HCT116 (cell line): Measurements from ENCODE around the gene MAGEA4. TPM values are rescaled to one million over a fixed set of nuclear protein-coding genes. Genes with fewer than 3 reads are reported as not detected.

Source experiments
- ATAC-seq: fragments of 200-7000 bp; cut with Tn5 transposase; 2 replicates; pipeline ENCODE4 v1.9.1; 2020; ENCODE audit warnings: mild to moderate bottlenecking, moderate library complexity
- BruUV-seq: library from RNA; stranded (reverse); fragments of 400-500 nt; replicated peaks from 2 replicates; lab custom pipeline; 2021; lab: Mats Ljungman, UMichigan
- CTCF ChIA-PET: fragments of 300-600 bp; sonication (Branson Sonifier 250); formaldehyde crosslinking; loops from one replicate; lab custom pipeline; 2021; ENCODE audit warnings: antibody characterized with exemption; lab: Charles Lee
- POLR2A ChIA-PET: fragments of 300-600, 350-600 bp; sonication (Branson Sonifier 250); formaldehyde crosslinking; loops from one replicate; lab custom pipeline; 2021; ENCODE audit warnings: antibody characterized with exemption; lab: Charles Lee
- RAD21 ChIA-PET, 2 experiments: fragments of 300-600 bp; sonication (Branson Sonifier 250); formaldehyde crosslinking; loops; one replicate each; lab custom pipeline; 2023; ENCODE audit warnings: low total read pairs in 2 of 2; ENCODE audit not compliant: uncharacterized antibody in 2 of 2, unreplicated experiment in 2 of 2, low non-redundant PET in 1 of 2; lab: Charles Lee
- DNase-seq: peaks from one replicate; pipeline ENCODE4 v3.0.0-alpha.2; 2010; ENCODE audit warnings: low read depth, low spot score
- H2AFZ ChIP-seq: fragments of 200-600 bp; shearing (Covaris generic), sonication (generic); 2 replicates; pipeline ENCODE4 v1.6.1; 2017; ENCODE audit warnings: low read depth, mixed run types, mixed read lengths, antibody characterized with exemption, low read length; ENCODE audit not compliant: poor library complexity, severe bottlenecking
- H3K27ac ChIP-seq: 2 replicates; pipeline ENCODE4 v1.5.1; 2012; ENCODE audit warnings: low read depth, low read length
- H3K27me3 ChIP-seq: fragments of 200-600 bp; sonication (generic); 2 replicates; pipeline ENCODE4 v1.6.1; 2016; ENCODE audit warnings: mixed run types, low read length, mixed read lengths; ENCODE audit not compliant: insufficient read depth
- H3K36me3 ChIP-seq, 2 experiments: fragments of 200-500 bp in 1 of 2; fragments of 200-600 bp in 1 of 2; sonication (Bioruptor generic) in 1 of 2; sonication (generic) in 1 of 2; 2 replicates each; pipeline versions ENCODE4 v1.5.1 to v1.6.1; 2014 to 2016; ENCODE audit warnings: low read length in 2 of 2, inconsistent platforms in 1 of 2, mixed read lengths in 1 of 2, mixed run types in 1 of 2; ENCODE audit not compliant: insufficient read depth in 2 of 2, control insufficient read depth in 1 of 2
- H3K4me1 ChIP-seq, 2 experiments: fragments of 200-600 bp in 1 of 2; sonication (generic) in 1 of 2; 2 replicates each; pipeline versions ENCODE4 v1.5.1 to v1.6.1; 2012 to 2017; ENCODE audit warnings: low read length in 2 of 2, inconsistent platforms in 1 of 2, mild to moderate bottlenecking in 1 of 2, mixed read lengths in 1 of 2, mixed run types in 1 of 2, moderate library complexity in 1 of 2; ENCODE audit not compliant: insufficient read depth in 2 of 2, control insufficient read depth in 1 of 2
- H3K4me2 ChIP-seq: fragments of 200-600 bp; sonication (generic); 2 replicates; pipeline ENCODE4 v1.6.1; 2017; ENCODE audit warnings: mixed run types, low read length, mixed read lengths
- H3K4me3 ChIP-seq, 2 experiments: fragments of 200-600 bp in 1 of 2; sonication (generic) in 1 of 2; replicated peaks in 1 of 2; 2 replicates each; pipeline ENCODE4 v1.5.1; 2011 to 2016; ENCODE audit warnings: low read length in 2 of 2, control low read depth in 1 of 2, low read depth in 1 of 2, mild to moderate bottlenecking in 1 of 2, mixed read lengths in 1 of 2, mixed run types in 1 of 2
- H3K79me2 ChIP-seq: fragments of 200-600 bp; sonication (generic); 2 replicates; pipeline ENCODE4 v1.6.1; 2017; ENCODE audit warnings: mild to moderate bottlenecking, mixed run types, low read length, moderate library complexity, mixed read lengths; ENCODE audit not compliant: insufficient read depth
- H3K9ac ChIP-seq: fragments of 200-600 bp; sonication (generic); 2 replicates; pipeline ENCODE4 v1.6.1; 2016; ENCODE audit warnings: low read length, mixed read lengths
- H3K9me2 ChIP-seq: fragments of 200-600 bp; sonication (generic), shearing (Covaris generic); 2 replicates; pipeline ENCODE4 v1.6.1; 2017; ENCODE audit warnings: mixed run types, mild to moderate bottlenecking, moderate library complexity; ENCODE audit not compliant: insufficient read depth
- H3K9me3 ChIP-seq, 2 experiments: fragments of 200-500 bp in 1 of 2; fragments of 200-600 bp in 1 of 2; sonication (Bioruptor generic) in 1 of 2; sonication (generic) in 1 of 2; 2 replicates each; pipeline ENCODE4 v1.6.1; 2014 to 2017; ENCODE audit warnings: low read length in 2 of 2, mixed read lengths in 2 of 2, inconsistent platforms in 1 of 2, low read depth in 1 of 2, mild to moderate bottlenecking in 1 of 2, mixed run types in 1 of 2, moderate library complexity in 1 of 2; ENCODE audit not compliant: control insufficient read depth in 1 of 2, insufficient read depth in 1 of 2
- H4K20me1 ChIP-seq: fragments of 200-600 bp; sonication (generic), shearing (Covaris generic); 2 replicates; pipeline ENCODE4 v1.6.1; 2017; ENCODE audit warnings: mixed run types, mild to moderate bottlenecking, moderate library complexity; ENCODE audit not compliant: insufficient read depth
- CBX3 ChIP-seq: IDR thresholded peaks from 2 replicates; pipeline ENCODE4 v1.6.1; 2012; ENCODE audit warnings: low read depth
- CEBPB ChIP-seq: IDR thresholded peaks from 2 replicates; pipeline ENCODE4 v1.6.1; 2012; ENCODE audit warnings: low read depth
- EGR1 ChIP-seq: IDR thresholded peaks from 2 replicates; pipeline ENCODE4 v1.6.1; 2012; ENCODE audit warnings: low read depth
- ELF1 ChIP-seq: IDR thresholded peaks from 2 replicates; pipeline ENCODE4 v1.6.1; 2012; ENCODE audit warnings: low read depth, borderline replicate concordance
- EZH2 ChIP-seq: fragments of 200-600 bp; sonication (generic); IDR thresholded peaks from 2 replicates; pipeline ENCODE4 v1.6.1; 2017; ENCODE audit warnings: antibody characterized with exemption, mixed run types
- EZH2phosphoT487 ChIP-seq: fragments of 200-600 bp; IDR thresholded peaks from 2 replicates; pipeline ENCODE4 v1.6.1; 2018; ENCODE audit warnings: antibody characterized with exemption, borderline replicate concordance
- FOSL1 ChIP-seq: IDR thresholded peaks from 2 replicates; pipeline ENCODE4 v1.6.1; 2012; ENCODE audit warnings: low read depth
- JUND ChIP-seq: IDR thresholded peaks from 2 replicates; pipeline ENCODE4 v1.6.1; 2012
- POLR2AphosphoS5 ChIP-seq: IDR thresholded peaks from 2 replicates; pipeline ENCODE4 v1.6.1; 2011; ENCODE audit warnings: mild to moderate bottlenecking, low read depth, low read length, moderate library complexity
- RAD21 ChIP-seq: IDR thresholded peaks from 2 replicates; pipeline ENCODE4 v1.6.1; 2012; ENCODE audit warnings: low read depth, mild to moderate bottlenecking
- SIN3A ChIP-seq: IDR thresholded peaks from 2 replicates; pipeline ENCODE4 v1.6.1; 2012; ENCODE audit warnings: low read depth
- SP1 ChIP-seq: IDR thresholded peaks from 2 replicates; pipeline ENCODE4 v1.6.1; 2012; ENCODE audit warnings: low read depth
- SRF ChIP-seq: IDR thresholded peaks from 2 replicates; pipeline ENCODE4 v1.6.1; 2012; ENCODE audit warnings: low read depth
- YY1 ChIP-seq: IDR thresholded peaks from 2 replicates; pipeline ENCODE4 v1.6.1; 2011; ENCODE audit warnings: low read length, low read depth, moderate library complexity, mild to moderate bottlenecking; ENCODE audit not compliant: insufficient replicate concordance; ENCODE audit errors: extremely low read depth
- ZBTB33 ChIP-seq: IDR thresholded peaks from 2 replicates; pipeline ENCODE4 v1.6.1; 2011; ENCODE audit warnings: mild to moderate bottlenecking, low read length, moderate library complexity; ENCODE audit not compliant: insufficient replicate concordance; ENCODE audit errors: extremely low read depth
- ZFX ChIP-seq: fragments of 450-650 bp; IDR thresholded peaks from 2 replicates; pipeline ENCODE4 v1.6.1; 2017
- ZNF274 ChIP-seq: fragments of 200-500 bp; sonication (Bioruptor generic); IDR thresholded peaks from 2 replicates; pipeline ENCODE4 v1.6.1; 2014; ENCODE audit warnings: mild to moderate bottlenecking, low read depth, low read length, inconsistent platforms
- intact Hi-C: fragments of 100-400 bp; cut with micrococcal nuclease; formaldehyde crosslinking; loops from 2 replicates; pipeline ENCODE4 v1.10.0; 2022
- total RNA-seq: library from RNA; stranded (reverse); gene quantifications from one replicate; pipeline ENCODE4 v1.2.1, GENCODE V29; 2021; ENCODE audit not compliant: unreplicated experiment
- TF ChIP-seq, protein P1 (sequence below): IDR thresholded peaks from 2 replicates; pipeline ENCODE4 v1.6.1; 2012; ENCODE audit warnings: low read depth
- TF ChIP-seq, protein P2 (sequence below): IDR thresholded peaks from 2 replicates; pipeline ENCODE4 v1.6.1; 2012
- TF ChIP-seq, protein P3 (sequence below): IDR thresholded peaks from 2 replicates; pipeline ENCODE4 v1.6.1; 2012

Gene MAGEA4
- total RNA-seq, 1 experiment from 2014 or later, result not detected

GRCh38 chrX:151921866-151922265 lies 9.2 kb downstream of the MAGEA4 start:
- POLR2A ChIA-PET, result no interaction called here
- no TSS peak for BruUV-seq
- intact Hi-C loops, result no loop called here
- no peak overlapping the region for H3K4me3 ChIP-seq
- CTCF ChIA-PET, result no interaction called here
- TF ChIP-seq SRF, result no peak
- TF ChIP-seq JUND, result no peak
- no peak for TF ChIP-seq ZNF274
- no peak for TF ChIP-seq ZFX
- no peak for TF ChIP-seq POLR2AphosphoS5
- no peak for TF ChIP-seq CEBPB
- TF ChIP-seq, protein P1, sequence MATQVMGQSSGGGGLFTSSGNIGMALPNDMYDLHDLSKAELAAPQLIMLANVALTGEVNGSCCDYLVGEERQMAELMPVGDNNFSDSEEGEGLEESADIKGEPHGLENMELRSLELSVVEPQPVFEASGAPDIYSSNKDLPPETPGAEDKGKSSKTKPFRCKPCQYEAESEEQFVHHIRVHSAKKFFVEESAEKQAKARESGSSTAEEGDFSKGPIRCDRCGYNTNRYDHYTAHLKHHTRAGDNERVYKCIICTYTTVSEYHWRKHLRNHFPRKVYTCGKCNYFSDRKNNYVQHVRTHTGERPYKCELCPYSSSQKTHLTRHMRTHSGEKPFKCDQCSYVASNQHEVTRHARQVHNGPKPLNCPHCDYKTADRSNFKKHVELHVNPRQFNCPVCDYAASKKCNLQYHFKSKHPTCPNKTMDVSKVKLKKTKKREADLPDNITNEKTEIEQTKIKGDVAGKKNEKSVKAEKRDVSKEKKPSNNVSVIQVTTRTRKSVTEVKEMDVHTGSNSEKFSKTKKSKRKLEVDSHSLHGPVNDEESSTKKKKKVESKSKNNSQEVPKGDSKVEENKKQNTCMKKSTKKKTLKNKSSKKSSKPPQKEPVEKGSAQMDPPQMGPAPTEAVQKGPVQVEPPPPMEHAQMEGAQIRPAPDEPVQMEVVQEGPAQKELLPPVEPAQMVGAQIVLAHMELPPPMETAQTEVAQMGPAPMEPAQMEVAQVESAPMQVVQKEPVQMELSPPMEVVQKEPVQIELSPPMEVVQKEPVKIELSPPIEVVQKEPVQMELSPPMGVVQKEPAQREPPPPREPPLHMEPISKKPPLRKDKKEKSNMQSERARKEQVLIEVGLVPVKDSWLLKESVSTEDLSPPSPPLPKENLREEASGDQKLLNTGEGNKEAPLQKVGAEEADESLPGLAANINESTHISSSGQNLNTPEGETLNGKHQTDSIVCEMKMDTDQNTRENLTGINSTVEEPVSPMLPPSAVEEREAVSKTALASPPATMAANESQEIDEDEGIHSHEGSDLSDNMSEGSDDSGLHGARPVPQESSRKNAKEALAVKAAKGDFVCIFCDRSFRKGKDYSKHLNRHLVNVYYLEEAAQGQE, result no peak
- no peak for TF ChIP-seq FOSL1
- no peak for TF ChIP-seq ELF1
- TF ChIP-seq SIN3A, result no peak
- TF ChIP-seq YY1, result no peak
- TF ChIP-seq EZH2, result no peak
- TF ChIP-seq RAD21, result no peak
- TF ChIP-seq CBX3, result no peak
- no peak for TF ChIP-seq EZH2phosphoT487
- TF ChIP-seq, protein P2, sequence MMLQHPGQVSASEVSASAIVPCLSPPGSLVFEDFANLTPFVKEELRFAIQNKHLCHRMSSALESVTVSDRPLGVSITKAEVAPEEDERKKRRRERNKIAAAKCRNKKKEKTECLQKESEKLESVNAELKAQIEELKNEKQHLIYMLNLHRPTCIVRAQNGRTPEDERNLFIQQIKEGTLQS, result no peak
- TF ChIP-seq, protein P3, sequence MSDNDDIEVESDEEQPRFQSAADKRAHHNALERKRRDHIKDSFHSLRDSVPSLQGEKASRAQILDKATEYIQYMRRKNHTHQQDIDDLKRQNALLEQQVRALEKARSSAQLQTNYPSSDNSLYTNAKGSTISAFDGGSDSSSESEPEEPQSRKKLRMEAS, result no peak
- TF ChIP-seq EGR1, result no peak
- no peak for TF ChIP-seq ZBTB33
- no peak for TF ChIP-seq SP1
- no peak overlapping the region for H2AFZ ChIP-seq
- H3K36me3 ChIP-seq, result no peaks in the 10 kb centered on the region
- no peak overlapping the region for H3K9ac ChIP-seq
- no peaks in the 10 kb centered on the region for H3K79me2 ChIP-seq
- no peak for ATAC-seq
- RAD21 ChIA-PET, result no interaction called here
- no peaks in the 10 kb centered on the region for H3K9me2 ChIP-seq
- H3K4me1 ChIP-seq, result no peaks in the 10 kb centered on the region
- no peaks in the 10 kb centered on the region; the same call in 1 of the 2 replicates for H3K27me3 ChIP-seq
- H3K9me3 ChIP-seq, result no peaks in the 10 kb centered on the region
- H3K27ac ChIP-seq, result no peak overlapping the region
- H4K20me1 ChIP-seq, result no peaks in the 10 kb centered on the region
- DNase-seq, result no peak
- no peak overlapping the region for H3K4me2 ChIP-seq
